HCT116 (cell line): ENCODE data around the gene HIVEP3. TPM values are rescaled to one million over a fixed set of nuclear protein-coding genes. Genes with fewer than 3 reads are reported as not detected.

Experiments used
- ATAC-seq: fragments of 200-7000 bp; cut with Tn5 transposase; 2 replicates; pipeline ENCODE4 v1.9.1; 2020; ENCODE audit warnings: mild to moderate bottlenecking, moderate library complexity
- BruUV-seq: library from RNA; stranded (reverse); fragments of 400-500 nt; replicated peaks from 2 replicates; lab custom pipeline; 2021; lab: Mats Ljungman, UMichigan
- CTCF ChIA-PET: fragments of 300-600 bp; sonication (Branson Sonifier 250); formaldehyde crosslinking; loops from one replicate; lab custom pipeline; 2021; ENCODE audit warnings: antibody characterized with exemption; lab: Charles Lee
- POLR2A ChIA-PET: fragments of 300-600, 350-600 bp; sonication (Branson Sonifier 250); formaldehyde crosslinking; loops from one replicate; lab custom pipeline; 2021; ENCODE audit warnings: antibody characterized with exemption; lab: Charles Lee
- RAD21 ChIA-PET, 2 experiments: fragments of 300-600 bp; sonication (Branson Sonifier 250); formaldehyde crosslinking; loops; one replicate each; lab custom pipeline; 2023; ENCODE audit warnings: low total read pairs in 2 of 2; ENCODE audit not compliant: uncharacterized antibody in 2 of 2, unreplicated experiment in 2 of 2, low non-redundant PET in 1 of 2; lab: Charles Lee
- DNase-seq: peaks from one replicate; pipeline ENCODE4 v3.0.0-alpha.2; 2010; ENCODE audit warnings: low read depth, low spot score
- H2AFZ ChIP-seq: fragments of 200-600 bp; shearing (Covaris generic), sonication (generic); 2 replicates; pipeline ENCODE4 v1.6.1; 2017; ENCODE audit warnings: low read depth, mixed run types, mixed read lengths, antibody characterized with exemption, low read length; ENCODE audit not compliant: poor library complexity, severe bottlenecking
- H3K27ac ChIP-seq: 2 replicates; pipeline ENCODE4 v1.5.1; 2012; ENCODE audit warnings: low read depth, low read length
- H3K27me3 ChIP-seq: fragments of 200-600 bp; sonication (generic); 2 replicates; pipeline ENCODE4 v1.6.1; 2016; ENCODE audit warnings: mixed run types, low read length, mixed read lengths; ENCODE audit not compliant: insufficient read depth
- H3K36me3 ChIP-seq, 2 experiments: fragments of 200-500 bp in 1 of 2; fragments of 200-600 bp in 1 of 2; sonication (Bioruptor generic) in 1 of 2; sonication (generic) in 1 of 2; 2 replicates each; pipeline versions ENCODE4 v1.5.1 to v1.6.1; 2014 to 2016; ENCODE audit warnings: low read length in 2 of 2, inconsistent platforms in 1 of 2, mixed read lengths in 1 of 2, mixed run types in 1 of 2; ENCODE audit not compliant: insufficient read depth in 2 of 2, control insufficient read depth in 1 of 2
- H3K4me1 ChIP-seq, 2 experiments: fragments of 200-600 bp in 1 of 2; sonication (generic) in 1 of 2; 2 replicates each; pipeline versions ENCODE4 v1.5.1 to v1.6.1; 2012 to 2017; ENCODE audit warnings: low read length in 2 of 2, inconsistent platforms in 1 of 2, mild to moderate bottlenecking in 1 of 2, mixed read lengths in 1 of 2, mixed run types in 1 of 2, moderate library complexity in 1 of 2; ENCODE audit not compliant: insufficient read depth in 2 of 2, control insufficient read depth in 1 of 2
- H3K4me2 ChIP-seq: fragments of 200-600 bp; sonication (generic); 2 replicates; pipeline ENCODE4 v1.6.1; 2017; ENCODE audit warnings: mixed run types, low read length, mixed read lengths
- H3K4me3 ChIP-seq, 2 experiments: fragments of 200-600 bp in 1 of 2; sonication (generic) in 1 of 2; replicated peaks in 1 of 2; 2 replicates each; pipeline ENCODE4 v1.5.1; 2011 to 2016; ENCODE audit warnings: low read length in 2 of 2, control low read depth in 1 of 2, low read depth in 1 of 2, mild to moderate bottlenecking in 1 of 2, mixed read lengths in 1 of 2, mixed run types in 1 of 2
- H3K79me2 ChIP-seq: fragments of 200-600 bp; sonication (generic); 2 replicates; pipeline ENCODE4 v1.6.1; 2017; ENCODE audit warnings: mild to moderate bottlenecking, mixed run types, low read length, moderate library complexity, mixed read lengths; ENCODE audit not compliant: insufficient read depth
- H3K9ac ChIP-seq: fragments of 200-600 bp; sonication (generic); 2 replicates; pipeline ENCODE4 v1.6.1; 2016; ENCODE audit warnings: low read length, mixed read lengths
- H3K9me2 ChIP-seq: fragments of 200-600 bp; sonication (generic), shearing (Covaris generic); 2 replicates; pipeline ENCODE4 v1.6.1; 2017; ENCODE audit warnings: mixed run types, mild to moderate bottlenecking, moderate library complexity; ENCODE audit not compliant: insufficient read depth
- H3K9me3 ChIP-seq, 2 experiments: fragments of 200-500 bp in 1 of 2; fragments of 200-600 bp in 1 of 2; sonication (Bioruptor generic) in 1 of 2; sonication (generic) in 1 of 2; 2 replicates each; pipeline ENCODE4 v1.6.1; 2014 to 2017; ENCODE audit warnings: low read length in 2 of 2, mixed read lengths in 2 of 2, inconsistent platforms in 1 of 2, low read depth in 1 of 2, mild to moderate bottlenecking in 1 of 2, mixed run types in 1 of 2, moderate library complexity in 1 of 2; ENCODE audit not compliant: control insufficient read depth in 1 of 2, insufficient read depth in 1 of 2
- H4K20me1 ChIP-seq: fragments of 200-600 bp; sonication (generic), shearing (Covaris generic); 2 replicates; pipeline ENCODE4 v1.6.1; 2017; ENCODE audit warnings: mixed run types, mild to moderate bottlenecking, moderate library complexity; ENCODE audit not compliant: insufficient read depth
- ATF3 ChIP-seq: IDR thresholded peaks from 2 replicates; pipeline ENCODE4 v1.6.1; 2012
- CBX3 ChIP-seq: IDR thresholded peaks from 2 replicates; pipeline ENCODE4 v1.6.1; 2012; ENCODE audit warnings: low read depth
- EGR1 ChIP-seq: IDR thresholded peaks from 2 replicates; pipeline ENCODE4 v1.6.1; 2012; ENCODE audit warnings: low read depth
- ELF1 ChIP-seq: IDR thresholded peaks from 2 replicates; pipeline ENCODE4 v1.6.1; 2012; ENCODE audit warnings: low read depth, borderline replicate concordance
- EZH2phosphoT487 ChIP-seq: fragments of 200-600 bp; IDR thresholded peaks from 2 replicates; pipeline ENCODE4 v1.6.1; 2018; ENCODE audit warnings: antibody characterized with exemption, borderline replicate concordance
- FOSL1 ChIP-seq: IDR thresholded peaks from 2 replicates; pipeline ENCODE4 v1.6.1; 2012; ENCODE audit warnings: low read depth
- POLR2A ChIP-seq: IDR thresholded peaks from 2 replicates; pipeline ENCODE4 v1.7.0; 2011; ENCODE audit warnings: borderline replicate concordance; ENCODE audit not compliant: insufficient read depth, insufficient read length; ENCODE audit errors: extremely low read depth
- POLR2AphosphoS5 ChIP-seq: IDR thresholded peaks from 2 replicates; pipeline ENCODE4 v1.6.1; 2011; ENCODE audit warnings: mild to moderate bottlenecking, low read depth, low read length, moderate library complexity
- RAD21 ChIP-seq: IDR thresholded peaks from 2 replicates; pipeline ENCODE4 v1.6.1; 2012; ENCODE audit warnings: low read depth, mild to moderate bottlenecking
- REST ChIP-seq: IDR thresholded peaks from 2 replicates; pipeline ENCODE4 v1.6.1; 2012; ENCODE audit warnings: low read depth
- SRF ChIP-seq: IDR thresholded peaks from 2 replicates; pipeline ENCODE4 v1.6.1; 2012; ENCODE audit warnings: low read depth
- TCF7L2 ChIP-seq: IDR thresholded peaks from 2 replicates; pipeline ENCODE4 v1.7.0; 2011; ENCODE audit warnings: borderline replicate concordance, inconsistent platforms; ENCODE audit not compliant: insufficient read depth, insufficient read length; ENCODE audit errors: extremely low read depth
- YY1 ChIP-seq: IDR thresholded peaks from 2 replicates; pipeline ENCODE4 v1.6.1; 2011; ENCODE audit warnings: low read length, low read depth, moderate library complexity, mild to moderate bottlenecking; ENCODE audit not compliant: insufficient replicate concordance; ENCODE audit errors: extremely low read depth
- ZBTB33 ChIP-seq: IDR thresholded peaks from 2 replicates; pipeline ENCODE4 v1.6.1; 2011; ENCODE audit warnings: mild to moderate bottlenecking, low read length, moderate library complexity; ENCODE audit not compliant: insufficient replicate concordance; ENCODE audit errors: extremely low read depth
- ZFX ChIP-seq: fragments of 450-650 bp; IDR thresholded peaks from 2 replicates; pipeline ENCODE4 v1.6.1; 2017
- intact Hi-C: fragments of 100-400 bp; cut with micrococcal nuclease; formaldehyde crosslinking; loops from 2 replicates; pipeline ENCODE4 v1.10.0; 2022
- total RNA-seq: library from RNA; stranded (reverse); gene quantifications from one replicate; pipeline ENCODE4 v1.2.1, GENCODE V29; 2021; ENCODE audit not compliant: unreplicated experiment

The HIVEP3 gene
- total RNA-seq, 1 experiment from 2014 or later = 7.1 TPM

- no peak for TF ChIP-seq YY1
- TF ChIP-seq EZH2phosphoT487 = no peak
- no peak for TF ChIP-seq POLR2A
- no peak for TF ChIP-seq SRF
- peak; percentile 75 for TF ChIP-seq FOSL1
- no peak for TF ChIP-seq EGR1
- TF ChIP-seq ZBTB33 = no peak
- TF ChIP-seq, all 23 proteins: peak for 6
These were observed 1.9 kb upstream of the HIVEP3 start (continued) for GRCh38 chr1:41920658-41921057.

- Histone ChIP-seq H3K4me3 (peak overlapping the region in 1 of 2 experiments; percentile 27; a peak in 2 of 4 replicates), H3K79me2 (no peaks in the 10 kb centered on the region), H3K36me3 (no peaks in the 10 kb centered on the region), H3K4me1 (peaks cover 38 to 60% of the 10 kb centered on the region in 2 experiments), H3K27me3 (no peaks in the 10 kb centered on the region), H2AFZ (no peak overlapping the region), H4K20me1 (no peaks in the 10 kb centered on the region), H3K9ac (no peak overlapping the region), H3K27ac (0 out of 2 replicates have a peak overlapping the region, but pooled peaks have one; percentile 45), H3K9me3 (peaks cover 0 to 3% of the 10 kb centered on the region in 2 experiments; a peak in 1 of 4 replicates), H3K4me2 (peak overlapping the region; percentile 63), H3K9me2 (no peaks in the 10 kb centered on the region)
- no TSS peak for BruUV-seq
- ChIA-PET CTCF (no interaction called here), RAD21 (no interaction called here), POLR2A (no interaction called here)
- intact Hi-C loops = loop anchor here (2.0 kb wide), 1 partner anchor 35 kb away; no protein-coding TSS in a partner anchor
- ATAC-seq (peak; percentile 47), DNase-seq (no peak)
- TF ChIP-seq YY1 = no peak
- TF ChIP-seq ZFX = no peak
- no peak for TF ChIP-seq ATF3
- TF ChIP-seq ELF1 = no peak
- TF ChIP-seq REST = no peak
- TF ChIP-seq CBX3 = no peak
- TF ChIP-seq RAD21 = no peak
- no peak for TF ChIP-seq TCF7L2
- TF ChIP-seq FOSL1 = no peak
- TF ChIP-seq ZBTB33 = no peak
- no peak for TF ChIP-seq POLR2AphosphoS5
These were observed 1.2 kb upstream of the HIVEP3 start for GRCh38 chr1:41919764-41920397.
